GM18867 (cell line): ENCODE results near the gene MALT1.
A peak's percentile ranks its signal among the peaks of the same experiment; 100 is the strongest.
"Not testable (repeated sequence)": the region's sequence is repeated elsewhere in the genome, so short reads cannot be mapped to it uniquely, and the experiment has no call there.

Experiments used
- ATAC-seq: cut with Tn5 transposase; IDR thresholded peaks from one replicate; pipeline ENCODE4 v1.9.1; 2021; ENCODE audit warnings: mild to moderate bottlenecking, moderate library complexity; ENCODE audit not compliant: unreplicated experiment

The MALT1 gene, protein sequence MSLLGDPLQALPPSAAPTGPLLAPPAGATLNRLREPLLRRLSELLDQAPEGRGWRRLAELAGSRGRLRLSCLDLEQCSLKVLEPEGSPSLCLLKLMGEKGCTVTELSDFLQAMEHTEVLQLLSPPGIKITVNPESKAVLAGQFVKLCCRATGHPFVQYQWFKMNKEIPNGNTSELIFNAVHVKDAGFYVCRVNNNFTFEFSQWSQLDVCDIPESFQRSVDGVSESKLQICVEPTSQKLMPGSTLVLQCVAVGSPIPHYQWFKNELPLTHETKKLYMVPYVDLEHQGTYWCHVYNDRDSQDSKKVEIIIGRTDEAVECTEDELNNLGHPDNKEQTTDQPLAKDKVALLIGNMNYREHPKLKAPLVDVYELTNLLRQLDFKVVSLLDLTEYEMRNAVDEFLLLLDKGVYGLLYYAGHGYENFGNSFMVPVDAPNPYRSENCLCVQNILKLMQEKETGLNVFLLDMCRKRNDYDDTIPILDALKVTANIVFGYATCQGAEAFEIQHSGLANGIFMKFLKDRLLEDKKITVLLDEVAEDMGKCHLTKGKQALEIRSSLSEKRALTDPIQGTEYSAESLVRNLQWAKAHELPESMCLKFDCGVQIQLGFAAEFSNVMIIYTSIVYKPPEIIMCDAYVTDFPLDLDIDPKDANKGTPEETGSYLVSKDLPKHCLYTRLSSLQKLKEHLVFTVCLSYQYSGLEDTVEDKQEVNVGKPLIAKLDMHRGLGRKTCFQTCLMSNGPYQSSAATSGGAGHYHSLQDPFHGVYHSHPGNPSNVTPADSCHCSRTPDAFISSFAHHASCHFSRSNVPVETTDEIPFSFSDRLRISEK

DNA sequence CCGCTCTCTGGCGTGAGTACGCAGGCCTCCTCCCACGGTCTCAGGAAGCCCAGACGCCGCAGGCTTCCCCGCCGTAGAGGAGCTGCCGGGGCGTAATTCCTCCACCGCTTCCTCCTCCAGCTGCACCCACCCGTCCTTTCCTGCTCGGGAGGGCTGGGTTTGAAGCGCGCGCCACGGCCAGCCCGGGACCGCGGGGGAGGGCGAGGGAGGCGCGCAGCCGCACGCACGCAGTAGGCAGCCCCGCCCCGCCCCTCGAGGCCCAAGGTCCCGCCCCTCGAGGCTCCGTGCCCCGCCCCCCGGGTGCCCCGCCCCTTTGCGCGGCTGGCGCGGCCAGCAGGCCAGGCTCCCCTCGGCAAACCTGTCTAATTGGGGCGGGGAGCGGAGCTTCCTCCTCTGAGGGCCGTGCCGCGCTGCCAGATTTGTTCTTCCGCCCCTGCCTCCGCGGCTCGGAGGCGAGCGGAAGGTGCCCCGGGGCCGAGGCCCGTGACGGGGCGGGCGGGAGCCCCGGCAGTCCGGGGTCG, at the start of gene MALT1:
Gene MALT1 (plus strand): TSS at position 355 of the 521 bp plus-strand sequence. CDS start 179 bp downstream, outside the sequence.
- peak; percentile 81 for ATAC-seq

GRCh38 chr18:58624011-58624410, 47.3 kb upstream of the MALT1 start:
- ATAC-seq: no peak

- ATAC-seq: no peak
These were observed 45.4 kb upstream of the MALT1 start for GRCh38 chr18:58625839-58626238.

GRCh38 chr18:58630071-58630470, 41.2 kb upstream of the MALT1 start:
- no peak for ATAC-seq

GRCh38 chr18:58631301-58631700, 40.0 kb upstream of the MALT1 start:
- ATAC-seq: no peak

DNA sequence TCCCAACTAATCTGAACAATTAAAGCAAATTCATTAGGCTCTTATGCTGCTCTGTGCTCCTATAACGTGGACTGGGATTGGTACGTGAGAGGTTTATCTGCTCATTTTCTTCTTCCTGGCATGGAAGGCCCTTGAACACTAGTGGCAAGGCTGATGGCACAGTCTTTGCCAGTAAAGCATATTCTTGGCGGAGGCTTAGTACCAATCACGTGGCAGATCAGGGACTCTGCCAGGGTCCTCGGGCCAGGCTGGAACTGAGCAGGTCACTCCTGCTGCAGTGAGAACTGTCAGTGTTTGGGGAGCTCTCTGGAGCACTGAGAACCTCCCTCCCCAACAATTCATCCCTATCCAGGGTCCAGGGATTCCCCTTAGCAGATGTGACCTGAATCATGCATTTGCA, 38.7 kb upstream of the MALT1 start:
- ATAC-seq: no peak

- no peak for ATAC-seq
These were observed 37.4 kb upstream of the MALT1 start for GRCh38 chr18:58633874-58634273.

DNA sequence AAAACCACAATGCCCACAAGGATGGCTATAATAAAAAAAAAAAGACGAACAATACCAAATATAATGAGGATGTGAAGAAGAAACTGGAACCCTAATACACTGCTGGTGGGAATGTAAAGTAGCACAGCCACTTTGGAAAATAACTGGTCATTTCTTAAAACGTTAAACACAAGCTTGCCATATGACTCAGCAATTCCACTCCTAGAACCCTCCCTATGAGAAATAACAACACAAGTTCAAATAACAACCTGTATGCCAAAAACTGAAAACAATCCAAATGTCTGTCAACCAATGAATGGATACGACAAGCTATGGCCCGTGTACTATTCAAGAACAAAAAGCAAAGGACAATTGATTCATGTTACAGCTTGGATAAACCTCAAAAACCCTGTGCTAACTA, 35.4 kb upstream of the MALT1 start:
- no peak for ATAC-seq

DNA sequence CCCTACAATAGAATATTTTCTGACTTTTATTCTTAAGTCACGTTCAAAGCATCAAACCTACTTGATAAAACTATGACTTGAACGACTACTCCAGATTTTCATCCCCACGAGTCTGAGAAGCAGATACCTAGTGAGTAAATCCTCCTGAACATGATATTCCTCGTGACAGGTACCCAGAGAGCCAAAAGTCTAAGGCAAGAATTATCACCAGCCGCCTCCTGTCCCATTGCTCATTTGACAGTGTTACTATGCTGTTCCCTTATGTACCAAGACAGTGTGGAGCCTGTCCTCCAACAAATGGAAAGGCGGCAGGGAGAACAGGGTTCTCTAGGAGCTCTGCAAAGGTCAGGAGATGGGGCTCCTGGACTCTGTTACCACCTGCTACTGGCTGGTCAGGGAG, 34.1 kb upstream of the MALT1 start:
- ATAC-seq: no peak

DNA sequence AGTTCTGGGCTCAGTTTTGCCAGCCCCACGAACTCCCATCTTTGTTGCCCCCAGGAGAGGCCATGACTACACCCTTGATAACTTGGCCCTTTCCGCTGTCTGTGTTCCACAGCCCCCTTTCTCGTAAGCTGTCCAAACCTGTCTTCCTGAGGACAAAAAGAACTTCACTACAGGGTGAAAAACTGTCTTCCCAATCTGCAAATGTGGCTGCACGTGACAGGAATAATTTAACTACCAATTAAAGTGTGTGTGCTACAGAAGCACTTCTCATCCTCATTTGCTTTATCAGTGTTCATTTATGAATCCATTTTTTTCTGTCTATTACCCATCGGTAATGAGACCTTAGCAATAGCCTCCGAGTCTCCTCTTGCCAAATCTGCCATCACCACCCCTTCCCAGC, 33.3 kb upstream of the MALT1 start:
- ATAC-seq: no peak

GRCh38 chr18:58638441-58638840, 32.8 kb upstream of the MALT1 start:
- peak; percentile 49 for ATAC-seq

DNA sequence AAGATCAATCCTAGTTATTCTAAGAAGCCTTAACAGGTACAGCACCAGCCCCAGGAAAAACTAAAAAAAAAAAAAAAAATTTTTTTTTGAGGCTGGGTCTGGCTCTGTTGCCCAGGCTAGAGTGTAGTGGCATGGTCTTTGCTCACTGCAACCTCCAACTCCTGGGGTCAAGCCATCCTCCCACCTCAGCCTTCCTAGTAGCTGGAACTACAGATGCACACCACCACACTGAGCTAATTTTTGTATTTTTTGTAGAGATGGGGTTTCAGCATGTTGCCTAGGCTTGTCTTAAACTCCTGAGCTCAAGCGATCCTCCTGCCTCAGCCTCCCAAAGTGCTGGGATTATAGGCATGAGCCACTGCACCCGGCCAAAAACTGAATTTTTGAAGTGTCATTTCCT, 32.0 kb upstream of the MALT1 start:
- ATAC-seq: no peak

- peak; percentile 50 for ATAC-seq
These were observed 31.4 kb upstream of the MALT1 start for GRCh38 chr18:58639751-58640427.

GRCh38 chr18:58640428-58640805, 30.8 kb upstream of the MALT1 start:
- no peak for ATAC-seq

DNA sequence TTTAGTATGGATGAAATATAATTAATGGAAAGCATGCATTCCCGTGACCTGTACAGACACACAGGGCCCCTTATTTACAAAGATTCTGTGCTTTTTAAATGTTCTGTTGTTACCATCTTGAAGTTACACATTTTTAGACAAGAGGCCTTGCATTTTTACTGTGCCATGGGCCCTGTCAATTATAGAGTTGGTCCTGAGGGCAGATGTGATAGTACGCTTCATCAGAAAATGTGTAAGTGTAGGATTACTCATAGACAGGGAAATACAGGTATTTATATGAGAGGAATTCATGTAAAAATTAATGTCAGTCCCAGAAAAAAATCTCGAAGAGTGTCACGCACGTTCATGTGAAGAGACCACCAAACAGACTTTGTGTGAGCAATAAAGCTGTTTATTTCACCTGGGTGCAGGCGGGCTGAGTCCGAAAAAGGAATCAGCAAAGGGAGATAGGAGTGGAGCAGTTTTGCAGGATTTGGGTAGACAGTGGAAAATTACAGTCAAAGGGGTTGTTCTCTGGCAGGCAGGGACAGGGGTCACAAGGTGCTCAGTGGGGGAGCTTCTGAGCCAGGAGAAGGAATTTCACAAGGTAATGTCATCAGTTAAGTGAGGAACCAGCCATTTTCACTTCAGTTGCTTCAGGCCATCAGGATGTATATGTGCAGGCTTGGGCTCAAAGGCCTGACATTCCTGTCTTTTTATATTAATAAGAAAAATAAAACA, 30.2 kb upstream of the MALT1 start:
- no peak for ATAC-seq

DNA sequence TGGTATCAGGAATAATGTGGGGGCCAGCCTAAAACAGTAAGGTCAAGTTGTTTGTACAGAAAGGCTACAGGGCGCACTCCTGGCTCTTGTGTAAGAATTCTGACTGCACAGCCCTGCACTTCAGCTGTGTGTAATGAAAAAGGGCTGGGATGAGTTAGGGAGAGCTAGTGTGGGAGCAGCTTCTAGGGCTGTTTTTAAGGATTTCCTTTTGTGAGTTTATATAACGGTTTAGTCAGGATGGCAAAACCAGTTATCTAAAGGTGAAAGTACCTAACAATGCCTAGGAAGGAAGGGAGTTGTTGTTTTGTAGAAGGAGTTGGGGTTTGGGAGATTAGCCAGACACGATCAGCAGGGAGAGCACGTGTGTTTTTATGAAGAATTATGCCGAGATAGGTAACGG, 27.7 kb upstream of the MALT1 start:
- not testable (repeated sequence) for ATAC-seq

DNA sequence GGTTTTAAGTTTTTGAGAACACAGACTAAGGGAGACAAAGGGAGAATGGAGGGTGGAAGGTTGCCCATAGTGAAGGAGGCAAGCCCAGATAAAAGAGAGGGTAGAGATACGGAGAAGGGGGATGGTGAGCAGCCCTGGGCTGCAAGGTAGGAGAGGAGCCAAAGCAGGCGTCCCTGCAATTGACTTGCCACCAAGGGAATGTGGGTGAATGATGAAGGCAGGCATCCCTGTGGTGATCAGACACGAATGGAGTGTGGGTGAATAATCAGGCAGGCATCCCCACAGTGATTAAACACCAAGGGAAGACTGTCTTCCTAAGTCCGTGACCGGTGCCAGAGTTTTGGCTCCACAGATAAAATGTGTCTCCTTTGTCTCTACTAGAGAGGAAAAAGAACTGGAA, 25.9 kb upstream of the MALT1 start:
- no peak for ATAC-seq

- no peak for ATAC-seq
These were observed 24.9 kb upstream of the MALT1 start for GRCh38 chr18:58646334-58646862.

DNA sequence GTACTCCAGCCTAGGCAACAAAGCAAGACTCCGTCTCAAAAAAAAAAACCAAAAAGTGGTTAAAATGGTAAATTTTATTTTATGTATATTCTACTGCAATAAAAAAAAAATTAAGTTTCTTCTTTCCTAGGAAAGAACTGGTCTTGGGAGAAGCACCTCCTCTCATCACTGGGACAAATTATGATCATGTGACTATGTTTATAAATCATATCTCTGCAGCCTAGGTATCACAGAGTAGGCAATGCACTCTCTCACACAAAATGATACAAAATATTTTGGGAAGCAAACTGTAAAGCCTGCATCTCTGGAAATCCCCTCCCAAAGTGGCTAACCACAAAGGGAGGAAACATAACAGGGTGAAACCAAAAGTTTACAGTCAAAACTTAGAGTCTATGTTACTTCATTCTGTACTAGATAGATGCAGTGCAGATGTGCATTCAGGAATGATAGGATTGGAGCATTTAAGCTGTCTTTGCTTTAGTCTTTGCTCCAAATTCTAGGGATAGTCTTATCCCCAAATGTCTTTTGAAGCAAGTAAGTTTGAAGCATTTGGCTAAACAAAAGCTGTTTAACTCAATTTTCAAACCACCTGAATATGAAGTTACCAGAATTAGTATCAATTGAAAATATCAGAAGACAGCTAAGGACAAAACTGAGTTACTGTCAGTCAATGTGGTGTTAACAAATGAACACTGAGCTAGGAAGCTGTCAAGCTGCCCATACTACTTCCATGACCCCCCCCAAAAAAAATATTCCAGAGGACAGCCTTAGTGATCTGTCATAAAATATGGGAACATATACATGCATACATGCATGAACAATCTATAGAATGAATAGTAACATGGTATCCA, 21.1 kb upstream of the MALT1 start:
- peak; percentile 78 for ATAC-seq
